ENCODE measurements around the gene SCRG1.
A peak's percentile ranks its signal among the peaks of the same experiment; 100 is the strongest.

The SCRG1 gene

DNA sequence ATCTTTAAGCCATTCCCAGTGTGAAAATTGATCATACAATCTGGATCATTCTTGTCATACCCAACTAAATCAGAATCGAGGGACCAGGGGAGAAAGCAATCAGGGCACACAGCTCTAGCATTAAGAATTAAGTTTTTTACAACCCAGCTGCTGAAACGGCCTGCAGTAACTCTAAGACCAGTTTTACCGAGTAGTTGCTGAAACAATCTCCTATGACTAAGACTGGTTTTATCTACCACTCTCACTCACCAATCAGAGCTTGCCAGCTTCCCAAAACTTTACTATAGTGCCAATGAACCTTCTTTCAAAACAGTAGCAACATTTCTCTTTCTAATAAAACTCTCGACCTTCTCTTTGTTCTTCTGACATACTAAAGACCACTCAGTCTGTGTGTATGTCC is 31.0 kb downstream of the SCRG1 start:
- in situ Hi-C loops (cut with MboI; ENCODE audit: low sequenced_read_pairs), result no loop called here
- Histone ChIP-seq H3K27me3 (ENCODE audit: low read depth) (no peaks in the 10 kb centered on the region), H3K9me3 (no peaks in the 10 kb centered on the region), H3K4me3 (no peak overlapping the region), H3K36me3 (replicated peaks) (no peaks in the 10 kb centered on the region), H3K4me1 (peaks cover 22% of the 10 kb centered on the region)
- no peak for DNase-seq (ENCODE audit: low spot score in 2 of 2)

DNA sequence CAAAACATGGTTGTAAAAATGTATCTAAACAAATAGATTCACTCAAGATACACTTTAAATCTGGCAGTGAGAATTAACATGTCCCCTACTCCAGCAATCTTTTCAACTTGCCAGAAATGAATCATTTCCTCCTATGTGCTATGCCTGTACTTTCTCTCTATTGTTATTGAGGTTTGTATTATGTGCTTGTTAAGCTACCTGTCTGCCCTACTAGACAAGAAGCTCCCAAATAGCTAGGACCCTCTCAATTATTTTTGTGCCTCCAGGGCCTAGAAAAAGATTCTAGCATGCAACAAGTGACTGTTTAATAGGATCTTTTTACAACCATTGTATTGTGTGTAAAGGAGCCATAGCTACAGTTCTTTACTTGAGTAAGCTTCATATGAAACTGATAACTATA is 31.6 kb downstream of the SCRG1 start:
- Histone ChIP-seq H3K36me3 (replicated peaks) (no peaks in the 10 kb centered on the region), H3K4me3 (no peak overlapping the region), H3K4me1 (peaks cover 22% of the 10 kb centered on the region), H3K9me3 (no peaks in the 10 kb centered on the region), H3K27me3 (ENCODE audit: low read depth) (no peaks in the 10 kb centered on the region)
- in situ Hi-C loops (cut with MboI; ENCODE audit: low sequenced_read_pairs), result no loop called here
- peak; percentile 22 to 51 for DNase-seq (ENCODE audit: low spot score in 2 of 2)

DNA sequence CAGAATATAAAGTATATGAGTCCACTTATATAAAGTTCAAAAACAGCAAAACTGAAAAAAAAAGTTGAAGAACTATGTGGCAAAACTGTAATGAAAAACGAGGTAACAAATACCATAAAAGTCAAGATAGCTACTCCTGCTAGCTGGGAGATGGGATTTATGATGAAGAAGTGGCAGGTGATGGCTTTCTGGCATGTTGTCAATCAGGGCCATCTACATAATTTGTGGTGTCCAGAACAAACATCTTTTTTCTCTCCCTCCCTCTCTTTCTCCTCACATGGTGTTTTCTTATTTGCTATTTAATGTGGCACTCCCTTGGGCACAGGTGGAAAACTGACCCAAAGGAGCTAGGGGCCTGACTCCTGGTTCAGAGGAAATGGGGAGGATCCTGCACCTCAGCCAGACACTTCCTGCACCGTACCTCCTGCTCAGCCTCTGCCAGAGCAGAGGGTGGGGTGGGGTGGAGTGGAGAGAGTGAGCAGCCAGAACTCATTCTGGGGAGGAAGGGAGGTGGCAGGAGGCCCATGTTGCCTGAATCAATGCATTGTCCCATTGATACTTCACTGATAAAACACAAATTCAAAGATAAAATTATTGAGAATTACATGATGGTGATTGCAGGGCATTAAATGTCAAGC is 33.4 kb downstream of the SCRG1 start:
- no peak for DNase-seq (ENCODE audit: low spot score in 2 of 2)
- Histone ChIP-seq H3K27me3 (ENCODE audit: low read depth) (no peaks in the 10 kb centered on the region), H3K4me1 (peaks cover 22% of the 10 kb centered on the region), H3K9me3 (no peaks in the 10 kb centered on the region), H3K36me3 (replicated peaks) (no peaks in the 10 kb centered on the region), H3K4me3 (no peak overlapping the region)
- in situ Hi-C loops (cut with MboI; ENCODE audit: low sequenced_read_pairs), result no loop called here

- H3K4me3 ChIP-seq, result no peak overlapping the region
- no peak for DNase-seq (ENCODE audit: low spot score in 2 of 2)
- H3K27me3 ChIP-seq (ENCODE audit: low read depth), result no peaks in the 10 kb centered on the region
- no peaks in the 10 kb centered on the region for H3K36me3 ChIP-seq (replicated peaks)
- in situ Hi-C loops (cut with MboI; ENCODE audit: low sequenced_read_pairs), result no loop called here
- H3K4me1 ChIP-seq, result peaks cover 10% of the 10 kb centered on the region
- H3K9me3 ChIP-seq, result no peaks in the 10 kb centered on the region
Measured at GRCh38 chr4:173362666-173363065, 36.2 kb downstream of the SCRG1 start.

- Histone ChIP-seq H3K36me3 (replicated peaks) (no peaks in the 10 kb centered on the region), H3K4me3 (no peak overlapping the region), H3K9me3 (no peaks in the 10 kb centered on the region), H3K4me1 (no peaks in the 10 kb centered on the region), H3K27me3 (ENCODE audit: low read depth) (no peaks in the 10 kb centered on the region)
- peak in 1 of 2 experiments; percentile 29 for DNase-seq (ENCODE audit: low spot score in 2 of 2)
- in situ Hi-C loops (cut with MboI; ENCODE audit: low sequenced_read_pairs), result no loop called here
Measured at GRCh38 chr4:173360587-173361221, 38.2 kb downstream of the SCRG1 start.

- no peaks in the 10 kb centered on the region for H3K36me3 ChIP-seq (replicated peaks)
- DNase-seq (ENCODE audit: low spot score in 2 of 2), result no peak
- in situ Hi-C loops (cut with MboI; ENCODE audit: low sequenced_read_pairs), result no loop called here
- no peak overlapping the region for H3K4me3 ChIP-seq
- no peaks in the 10 kb centered on the region for H3K27me3 ChIP-seq (ENCODE audit: low read depth)
- no peaks in the 10 kb centered on the region for H3K4me1 ChIP-seq
- H3K9me3 ChIP-seq, result no peaks in the 10 kb centered on the region
Measured at GRCh38 chr4:173357939-173358338, 41.0 kb downstream of the SCRG1 start.

DNA sequence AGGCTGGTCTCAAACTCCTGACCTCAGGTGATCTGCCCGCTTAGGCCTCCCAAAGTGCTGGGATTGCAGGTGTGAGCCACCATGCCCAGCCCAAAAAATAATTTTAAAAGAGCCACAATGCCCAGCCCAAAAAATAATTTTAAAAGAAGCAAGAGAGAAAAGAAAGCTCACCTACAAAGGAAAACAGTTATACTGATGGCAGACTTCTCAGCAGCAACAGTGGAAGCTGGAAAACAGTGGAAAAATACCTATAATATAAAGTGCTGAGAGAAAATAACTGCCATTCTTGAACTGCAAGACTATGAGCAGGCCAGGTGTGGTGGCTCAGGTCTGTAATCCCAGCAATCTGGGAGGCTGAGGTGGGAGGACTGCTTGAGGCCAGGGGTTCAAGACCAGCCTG is 51.4 kb downstream of the SCRG1 start:
- Histone ChIP-seq H3K9me3 (no peaks in the 10 kb centered on the region), H3K4me1 (peaks cover 18% of the 10 kb centered on the region), H3K4me3 (no peak overlapping the region), H3K36me3 (replicated peaks) (no peaks in the 10 kb centered on the region), H3K27me3 (ENCODE audit: low read depth) (no peaks in the 10 kb centered on the region)
- DNase-seq (ENCODE audit: low spot score in 2 of 2), result no peak
- in situ Hi-C loops (cut with MboI; ENCODE audit: low sequenced_read_pairs), result no loop called here

DNA sequence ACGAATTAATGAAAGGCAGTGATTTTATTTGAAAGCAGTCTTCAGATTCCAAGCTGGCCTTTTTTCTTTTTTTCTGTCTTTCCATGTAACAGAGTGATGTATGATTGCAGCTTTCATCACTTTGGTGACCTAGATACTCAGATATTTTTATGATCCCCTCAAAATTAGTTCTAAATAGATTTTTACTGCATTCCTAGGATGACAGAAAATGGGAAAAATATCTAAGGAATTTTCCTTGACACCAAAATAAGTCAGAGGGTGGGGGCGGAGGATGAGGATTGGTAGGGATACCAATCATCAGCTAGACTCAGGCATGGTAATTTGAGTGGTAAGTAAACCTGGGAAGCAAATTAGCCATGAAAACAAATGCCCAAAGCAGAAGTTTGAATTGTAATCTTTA is 52.8 kb downstream of the SCRG1 start:
- DNase-seq (ENCODE audit: low spot score in 2 of 2), result no peak
- H3K36me3 ChIP-seq (replicated peaks), result no peaks in the 10 kb centered on the region
- no peaks in the 10 kb centered on the region for H3K9me3 ChIP-seq
- H3K4me3 ChIP-seq, result no peak overlapping the region
- peaks cover 26% of the 10 kb centered on the region for H3K4me1 ChIP-seq
- in situ Hi-C loops (cut with MboI; ENCODE audit: low sequenced_read_pairs), result no loop called here
- H3K27me3 ChIP-seq (ENCODE audit: low read depth), result no peaks in the 10 kb centered on the region

DNA sequence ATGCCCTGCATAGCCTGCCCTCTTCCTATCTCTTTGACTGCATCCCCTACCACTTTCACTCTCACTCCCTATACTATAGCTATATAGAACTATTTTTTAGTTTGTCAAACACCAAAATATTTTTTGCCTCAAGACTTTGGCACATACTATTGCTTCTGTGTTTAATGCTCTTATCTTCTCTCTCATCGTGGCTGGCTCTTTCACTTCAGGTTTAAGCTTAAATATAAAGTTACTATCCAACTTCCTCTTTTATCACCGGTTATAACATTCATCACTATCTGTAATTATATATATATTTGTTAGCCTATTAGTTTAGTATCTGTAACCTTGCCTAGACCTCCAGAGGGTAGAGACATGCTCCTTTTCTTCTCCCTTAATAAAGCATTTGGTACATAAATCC is 53.3 kb downstream of the SCRG1 start:
- Histone ChIP-seq H3K36me3 (replicated peaks) (no peaks in the 10 kb centered on the region), H3K4me1 (peaks cover 31% of the 10 kb centered on the region), H3K27me3 (ENCODE audit: low read depth) (no peaks in the 10 kb centered on the region), H3K9me3 (no peaks in the 10 kb centered on the region), H3K4me3 (no peak overlapping the region)
- in situ Hi-C loops (cut with MboI; ENCODE audit: low sequenced_read_pairs), result no loop called here
- DNase-seq (ENCODE audit: low spot score in 2 of 2), result no peak

DNA sequence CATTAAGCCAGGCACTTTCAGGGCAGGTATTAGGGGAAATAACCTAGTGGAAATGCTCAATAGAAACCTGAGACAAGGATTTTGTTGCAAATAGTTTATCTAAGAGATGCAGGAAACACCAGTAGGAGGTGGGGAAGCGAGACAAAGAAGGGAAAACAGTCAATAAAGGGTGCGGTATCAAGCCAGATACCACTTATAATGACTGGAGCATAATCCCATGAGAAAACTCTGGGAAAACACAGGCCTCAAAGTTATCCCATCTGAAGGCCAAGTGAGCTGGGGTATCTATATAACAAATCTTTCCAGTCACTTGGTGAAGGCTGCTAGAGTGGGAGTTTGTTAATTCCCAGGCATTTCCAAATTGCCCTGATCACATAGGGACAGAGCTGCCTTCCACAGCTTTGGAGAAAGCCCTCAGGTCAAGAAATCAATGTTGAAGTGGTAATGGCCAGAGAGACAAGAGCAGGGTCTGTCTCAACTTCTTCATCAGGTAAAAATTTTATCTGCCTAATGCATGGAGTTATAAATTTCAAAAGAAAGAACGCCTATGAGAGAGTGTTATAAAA is 55.0 kb downstream of the SCRG1 start:
- Histone ChIP-seq H3K9me3 (no peaks in the 10 kb centered on the region), H3K36me3 (replicated peaks) (no peaks in the 10 kb centered on the region), H3K4me3 (no peak overlapping the region), H3K27me3 (ENCODE audit: low read depth) (no peaks in the 10 kb centered on the region), H3K4me1 (peaks cover 31% of the 10 kb centered on the region)
- in situ Hi-C loops (cut with MboI; ENCODE audit: low sequenced_read_pairs), result no loop called here
- DNase-seq (ENCODE audit: low spot score in 2 of 2), result no peak

GRCh38 chr4:173337463-173337862 is 61.5 kb downstream of the SCRG1 start:
- no peaks in the 10 kb centered on the region for H3K9me3 ChIP-seq
- in situ Hi-C loops (cut with MboI; ENCODE audit: low sequenced_read_pairs), result no loop called here
- H3K27me3 ChIP-seq (ENCODE audit: low read depth), result no peaks in the 10 kb centered on the region
- no peak for DNase-seq (ENCODE audit: low spot score in 2 of 2)
- H3K36me3 ChIP-seq (replicated peaks), result peaks cover 14% of the 10 kb centered on the region
- no peak overlapping the region for H3K4me3 ChIP-seq
- peaks cover 30% of the 10 kb centered on the region for H3K4me1 ChIP-seq

- Histone ChIP-seq H3K4me1 (peaks cover 25% of the 10 kb centered on the region), H3K9me3 (no peaks in the 10 kb centered on the region), H3K36me3 (replicated peaks) (peaks cover 36% of the 10 kb centered on the region), H3K27me3 (ENCODE audit: low read depth) (no peaks in the 10 kb centered on the region), H3K4me3 (peak overlapping the region; percentile 88)
- DNase-seq (ENCODE audit: low spot score in 2 of 2), result peak; percentile 92 to 95
- in situ Hi-C loops (cut with MboI; ENCODE audit: low sequenced_read_pairs), result loop anchor here (5.0 kb wide), 1 partner anchor 37 kb away; the partner anchor contains the start of gene SAP30
Measured at GRCh38 chr4:173334891-173335752, 63.8 kb downstream of the SCRG1 start.
